Measurements from ENCODE around the gene RNF220. TPM values are rescaled to one million over a fixed set of nuclear protein-coding genes. Genes with fewer than 3 reads are reported as not detected.
"Not testable (repeated sequence)": the region's sequence is repeated elsewhere in the genome, so short reads cannot be mapped to it uniquely, and the experiment has no call there.

RNF220 gene
- total RNA-seq, 1 donor from 2014 or later: 62.2 TPM

DNA sequence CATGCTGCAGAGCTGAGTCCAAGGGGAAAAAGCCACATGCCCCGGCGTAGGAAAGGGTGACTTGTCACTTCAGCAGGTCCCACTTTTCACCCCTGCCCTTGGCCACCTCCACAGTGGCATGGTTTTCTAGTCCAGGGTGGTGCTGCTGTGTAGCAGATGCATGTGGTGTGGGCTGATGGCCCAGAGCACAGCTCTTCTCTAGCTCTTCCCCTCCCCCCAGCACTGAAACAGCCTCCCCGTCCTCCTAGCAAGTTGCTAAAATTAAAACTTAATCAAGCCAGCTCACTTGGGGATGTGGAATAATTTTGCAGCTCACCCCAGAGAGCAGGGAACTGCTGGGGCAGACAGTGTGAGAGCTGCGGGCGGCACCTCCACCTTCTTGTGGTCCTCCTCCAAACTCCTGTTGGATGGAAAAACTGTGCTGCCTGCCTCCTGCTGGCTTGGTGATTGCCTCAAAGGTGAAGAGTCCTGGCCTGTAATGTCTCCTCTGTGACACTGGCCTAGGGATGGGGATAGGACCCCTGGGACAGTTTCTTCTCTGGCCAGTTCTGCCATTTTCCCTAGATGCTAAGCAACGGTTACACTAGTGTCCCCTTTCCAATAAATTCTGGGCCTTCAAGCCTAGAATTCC is 91.6 kb downstream of the RNF220 start:
- no peak for DNase-seq (ENCODE audit: low spot score)

DNA sequence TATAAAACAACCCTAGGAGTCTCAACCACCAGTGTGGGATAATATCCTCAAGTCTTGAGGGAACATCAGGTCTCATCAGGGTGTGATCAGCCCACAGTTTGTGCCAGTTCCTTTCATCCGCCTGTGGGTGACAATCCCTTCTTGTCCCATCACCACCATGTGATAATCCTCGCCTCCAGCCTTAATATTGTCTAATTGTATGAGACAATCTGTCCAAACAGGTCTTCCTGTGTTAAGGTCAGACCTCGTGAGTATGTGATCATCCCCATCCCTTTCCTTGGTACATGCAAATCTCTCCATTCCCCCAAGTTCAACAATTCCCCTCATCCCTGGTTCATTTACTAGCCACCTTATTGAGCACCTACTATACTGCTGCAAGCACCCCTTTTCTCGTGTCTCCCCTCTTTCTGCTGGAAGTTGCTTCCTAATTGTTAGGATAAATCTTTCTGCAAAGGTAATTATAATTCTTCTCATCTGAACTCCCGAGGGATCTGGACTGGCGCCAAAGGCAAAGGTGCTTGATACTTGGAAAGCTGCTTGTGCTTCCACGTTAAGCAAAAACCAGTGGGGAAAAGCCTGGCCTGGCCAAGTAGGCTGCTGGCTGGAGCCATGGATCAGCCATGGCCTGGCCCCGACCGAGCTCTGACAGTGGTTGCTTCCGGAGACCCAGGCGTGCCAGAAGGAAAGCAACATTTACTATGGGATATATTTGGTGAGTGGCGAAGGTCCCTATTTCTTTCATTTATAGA is 92.5 kb downstream of the RNF220 start:
- DNase-seq (ENCODE audit: low spot score): no peak

DNA sequence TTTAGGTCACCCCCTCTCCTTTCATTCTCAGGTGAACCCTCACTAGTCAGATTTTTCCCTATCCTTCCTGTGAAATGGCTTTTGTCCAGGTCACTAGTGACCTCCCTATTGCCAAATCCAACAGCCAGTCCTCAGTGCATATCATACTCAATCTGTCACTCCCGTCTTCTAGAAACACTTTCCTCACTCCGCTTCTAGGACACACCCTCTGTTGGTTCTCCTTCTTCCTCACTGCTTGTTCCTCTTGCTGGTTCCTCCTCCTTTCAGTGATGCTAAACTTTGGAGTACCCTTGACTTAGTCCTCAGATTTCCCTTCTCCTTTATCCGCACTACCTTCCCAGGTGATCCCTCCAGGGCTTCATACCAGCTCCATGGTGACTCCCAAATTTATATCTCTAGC is 94.3 kb downstream of the RNF220 start:
- no peak for DNase-seq (ENCODE audit: low spot score)

DNA sequence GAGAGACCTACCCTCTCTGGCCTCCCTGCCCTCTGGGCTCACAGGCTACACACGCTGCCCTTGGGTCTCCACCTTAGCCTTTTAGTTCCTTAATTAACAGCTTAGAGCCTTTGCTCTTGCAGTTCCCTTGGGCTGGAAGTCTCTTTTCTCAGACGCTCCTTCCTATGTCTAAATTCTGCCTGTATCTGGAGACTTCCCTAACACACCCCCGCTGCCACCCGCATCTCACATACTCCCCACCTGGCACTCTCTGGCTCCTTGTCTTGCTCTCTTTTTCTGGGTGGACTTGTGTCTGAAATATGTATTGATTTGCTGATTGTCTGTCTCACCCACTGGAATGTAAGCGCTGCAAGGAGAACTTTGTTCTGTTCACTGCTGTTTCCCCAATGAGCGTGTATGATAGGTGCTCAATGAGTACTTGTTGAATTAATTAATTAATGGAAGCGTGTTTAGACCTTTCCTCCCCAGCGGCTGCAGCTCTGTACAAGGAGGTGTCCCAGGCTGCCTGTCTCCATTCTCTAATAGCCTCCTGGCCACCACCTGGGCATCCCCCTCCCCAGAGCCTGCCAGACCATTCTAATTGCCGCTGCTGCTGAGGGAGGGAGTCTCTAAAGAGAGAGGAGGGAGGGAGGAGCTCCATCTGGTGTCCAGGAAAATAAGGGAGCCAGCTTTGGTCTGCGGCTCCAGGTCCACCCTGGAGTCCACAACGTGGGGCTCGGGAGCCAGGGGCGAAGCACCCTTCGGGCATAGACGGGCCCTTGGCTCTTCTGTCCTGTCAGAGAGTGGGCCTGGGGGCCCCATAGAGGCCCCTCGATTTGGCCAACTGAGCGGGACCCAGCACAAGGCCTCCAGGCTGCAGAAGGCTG is 95.4 kb downstream of the RNF220 start:
- DNase-seq (ENCODE audit: low spot score): no peak

DNA sequence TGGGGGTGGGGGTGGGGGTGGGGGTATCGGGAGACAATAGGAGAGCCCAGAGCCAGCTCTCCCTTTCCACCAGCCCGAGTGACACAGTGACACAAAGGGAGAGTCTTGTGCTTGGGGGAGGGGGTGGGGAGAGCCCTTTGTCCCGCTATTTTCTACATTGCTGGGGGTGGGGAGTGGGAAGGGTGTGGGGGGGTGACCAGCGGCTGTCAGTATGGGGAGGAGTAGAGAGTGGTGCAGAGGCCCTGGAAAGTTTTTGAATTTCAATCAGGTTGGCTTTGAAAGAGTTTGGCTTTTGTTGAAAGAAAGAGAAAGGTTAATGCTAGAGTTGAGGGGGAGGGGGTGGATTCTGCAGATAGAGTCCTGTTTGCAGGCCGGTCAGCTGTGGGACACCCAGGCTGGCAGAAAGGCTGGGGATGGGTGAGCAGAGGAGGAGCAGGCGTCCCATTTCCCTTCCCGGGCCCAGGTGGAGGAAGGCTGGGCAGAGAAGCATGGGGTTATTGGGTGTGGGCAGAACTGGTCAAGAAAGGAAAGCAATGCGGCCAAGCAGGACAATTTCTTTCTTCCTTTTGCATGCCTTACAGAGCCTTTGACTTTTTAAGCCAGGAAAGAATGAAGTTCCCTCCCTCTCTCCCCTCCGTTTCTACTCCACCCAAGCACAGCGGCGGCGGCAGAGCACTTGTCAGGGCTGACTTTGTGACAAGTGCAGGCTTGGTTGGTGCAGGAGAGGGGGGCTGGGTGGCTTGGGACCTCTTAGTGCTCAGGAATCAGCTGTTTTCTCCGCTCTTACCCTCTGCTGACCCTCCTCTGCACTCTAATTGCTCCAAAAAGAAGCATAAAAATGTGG is 96.2 kb downstream of the RNF220 start:
- peak; percentile 54 for DNase-seq (ENCODE audit: low spot score)

DNA sequence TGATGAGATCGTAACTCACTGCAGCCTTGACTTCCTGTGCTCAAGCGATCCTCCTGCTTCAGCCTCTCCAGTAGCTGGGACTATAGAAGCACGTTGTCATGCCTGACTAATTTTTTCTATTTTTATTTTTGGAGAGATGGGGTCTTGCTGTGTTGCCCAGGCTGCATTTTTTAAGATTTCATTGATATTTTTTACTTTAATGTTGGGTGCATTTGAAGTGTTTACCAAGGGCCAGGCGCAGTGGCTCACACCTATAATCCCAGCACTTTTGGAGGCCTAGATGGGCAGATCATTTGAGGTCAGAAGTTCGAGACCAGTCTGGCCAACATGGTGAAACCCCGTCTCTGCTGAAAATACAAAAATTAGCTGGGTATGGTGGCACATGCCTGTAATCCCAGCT is 97.8 kb downstream of the RNF220 start:
- DNase-seq (ENCODE audit: low spot score): not testable (repeated sequence)

DNA sequence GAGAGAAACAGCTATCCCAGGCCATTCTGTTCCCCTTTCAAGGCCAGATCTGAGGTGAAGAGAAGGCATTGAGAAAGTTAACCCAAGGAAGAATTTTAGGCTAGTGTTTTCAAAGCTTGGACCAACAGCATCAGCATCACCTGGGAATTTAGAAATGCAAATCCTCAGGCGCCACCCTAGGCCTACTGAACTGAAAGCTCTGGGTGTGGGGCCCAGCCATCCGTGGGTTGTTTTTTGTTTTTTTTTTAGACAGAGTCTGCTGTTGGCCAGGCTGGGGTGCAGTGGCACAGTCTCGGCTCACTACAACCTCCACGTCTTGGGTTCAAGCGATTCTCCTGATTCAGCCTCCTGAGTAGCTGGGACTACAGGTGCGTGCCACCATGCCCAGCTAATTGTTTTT is 98.6 kb downstream of the RNF220 start:
- no peak for DNase-seq (ENCODE audit: low spot score)

DNA sequence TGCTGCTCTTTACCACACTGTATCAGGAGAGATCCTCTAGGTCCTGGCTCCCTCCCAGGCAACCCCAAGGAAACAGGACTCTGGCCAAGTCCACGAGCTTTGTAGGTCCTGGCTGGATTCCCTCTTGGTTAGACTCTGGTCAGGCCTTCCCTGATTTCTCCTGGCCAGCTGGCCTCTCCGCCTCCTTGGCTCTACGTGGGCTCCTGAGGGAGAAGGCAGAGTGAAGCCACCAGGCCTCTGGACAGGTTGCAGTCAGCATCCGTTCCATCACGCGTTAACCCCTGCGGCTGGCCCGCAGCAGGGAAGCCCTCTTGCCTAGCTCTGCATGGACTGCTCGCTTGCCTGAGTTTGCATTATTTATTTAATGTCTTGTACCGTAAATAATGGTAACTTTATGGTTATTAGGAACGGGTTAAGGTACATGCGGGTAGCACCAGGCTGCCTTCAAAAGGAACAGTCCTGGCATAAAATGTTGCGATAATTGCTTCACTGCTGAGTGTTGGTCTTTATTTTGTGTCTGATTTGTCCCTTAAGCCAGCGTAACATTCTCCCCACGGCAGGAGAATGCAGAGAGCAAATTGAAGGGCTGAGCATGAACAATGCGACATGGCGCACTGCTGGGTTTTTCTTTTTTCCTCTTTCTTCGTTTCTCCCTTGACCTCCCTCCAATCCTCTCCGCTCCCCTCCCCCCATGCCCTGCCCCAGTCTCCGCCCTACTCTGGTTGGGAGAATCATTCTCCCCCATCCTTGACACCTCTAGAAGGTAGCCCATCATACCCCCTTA is 100.3 kb downstream of the RNF220 start:
- DNase-seq (ENCODE audit: low spot score): no peak

DNA sequence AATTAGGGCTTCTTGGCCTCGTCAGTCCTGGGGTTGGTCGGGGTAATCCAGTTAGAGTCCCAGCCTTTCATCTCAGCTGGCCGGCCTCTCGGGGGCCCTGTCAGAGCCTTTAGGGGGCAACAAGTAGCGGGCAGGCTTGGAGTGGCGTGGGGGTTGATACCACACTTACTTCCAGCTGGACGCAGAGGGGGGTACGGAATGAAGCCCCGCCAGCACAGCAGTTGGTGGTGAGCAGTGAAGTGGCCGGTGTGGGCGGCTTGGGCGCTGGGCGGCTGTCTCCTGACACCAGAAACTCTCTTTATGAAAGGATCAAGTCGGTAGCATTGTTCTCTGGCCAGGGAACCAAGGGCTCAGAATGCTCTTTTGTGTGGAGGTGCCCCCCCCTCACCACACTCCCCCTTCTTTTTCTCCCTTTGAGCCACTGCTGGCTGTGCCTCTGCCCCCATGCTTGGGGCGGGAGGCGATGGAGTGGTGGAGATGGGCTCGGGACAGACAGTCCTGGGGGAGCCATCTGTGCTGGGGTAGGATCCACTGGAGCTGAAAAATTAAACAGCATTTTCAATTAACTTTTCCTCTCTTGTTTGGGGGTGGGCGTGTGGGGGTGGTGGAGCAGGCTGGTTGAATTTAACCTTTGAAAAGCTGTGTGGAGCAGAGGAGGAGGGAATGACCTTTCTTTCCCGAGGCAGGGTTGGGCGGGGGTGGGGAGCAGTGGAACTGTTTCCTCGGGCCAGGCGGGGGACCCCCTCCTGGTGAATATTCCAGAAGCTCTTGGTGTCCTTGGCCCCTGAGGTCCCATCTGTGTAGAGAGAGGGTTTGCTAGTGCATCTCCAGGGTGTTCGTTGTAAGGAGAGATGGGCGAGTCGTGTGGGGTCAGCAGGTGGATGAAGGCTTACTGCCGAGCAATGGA is 102.7 kb downstream of the RNF220 start:
- no peak for DNase-seq (ENCODE audit: low spot score)

DNA sequence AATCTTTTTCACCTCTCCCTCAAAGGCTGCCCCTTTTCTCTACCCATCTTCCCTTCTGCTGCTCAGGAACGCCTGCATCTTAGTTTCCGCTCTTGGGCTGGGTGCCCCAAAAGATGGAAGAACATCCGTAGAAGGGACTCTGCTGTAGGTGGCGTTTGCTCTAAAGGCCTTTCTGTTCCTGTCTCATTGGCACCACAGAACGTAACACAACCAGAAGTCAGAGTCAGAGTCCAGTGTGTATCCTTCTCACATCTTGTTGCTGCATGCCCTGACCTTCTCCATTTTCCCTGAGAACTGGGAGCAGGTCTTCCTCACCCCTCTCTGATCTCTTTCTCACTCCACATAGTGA is 103.3 kb downstream of the RNF220 start:
- no peak for DNase-seq (ENCODE audit: low spot score)

DNA sequence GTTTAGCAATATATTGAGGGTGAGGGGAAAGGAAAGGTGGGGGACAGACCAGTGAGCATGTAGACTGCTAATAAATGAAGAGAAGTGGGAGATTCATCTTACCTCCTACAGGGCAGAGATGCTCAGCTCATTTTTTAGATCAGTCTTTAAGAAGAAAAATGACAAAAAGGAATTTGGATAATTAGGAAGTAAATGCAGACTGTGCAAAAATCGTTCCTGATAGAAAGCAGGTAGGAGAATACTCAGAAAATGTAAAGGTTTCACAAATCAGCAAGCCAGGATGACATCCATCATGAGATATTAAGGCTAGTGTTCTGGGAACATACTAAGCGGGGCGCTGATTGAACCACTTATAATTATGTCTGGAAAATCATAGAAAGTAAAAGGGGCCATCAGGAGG is 106.3 kb downstream of the RNF220 start:
- no peak for DNase-seq (ENCODE audit: low spot score)

DNA sequence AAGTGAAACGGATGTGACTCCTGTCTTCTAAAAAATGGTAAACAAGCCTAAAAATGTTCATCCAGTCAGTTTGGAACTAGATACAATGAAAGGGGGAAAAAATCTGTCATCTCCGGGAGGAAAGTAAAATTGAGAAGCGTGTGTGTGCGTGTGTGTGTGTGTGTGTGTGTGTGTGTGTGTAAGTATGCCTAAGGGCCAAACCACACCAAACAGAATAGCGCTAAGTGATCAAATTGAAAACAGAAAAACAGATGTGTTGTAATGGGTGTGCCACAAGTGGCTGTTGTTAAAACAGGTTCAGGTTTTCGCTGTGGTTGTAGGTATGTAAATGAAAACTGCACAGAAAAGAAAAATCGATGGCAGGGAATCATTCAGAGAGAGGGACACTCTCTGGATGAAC is 106.7 kb downstream of the RNF220 start:
- no peak for DNase-seq (ENCODE audit: low spot score)

DNA sequence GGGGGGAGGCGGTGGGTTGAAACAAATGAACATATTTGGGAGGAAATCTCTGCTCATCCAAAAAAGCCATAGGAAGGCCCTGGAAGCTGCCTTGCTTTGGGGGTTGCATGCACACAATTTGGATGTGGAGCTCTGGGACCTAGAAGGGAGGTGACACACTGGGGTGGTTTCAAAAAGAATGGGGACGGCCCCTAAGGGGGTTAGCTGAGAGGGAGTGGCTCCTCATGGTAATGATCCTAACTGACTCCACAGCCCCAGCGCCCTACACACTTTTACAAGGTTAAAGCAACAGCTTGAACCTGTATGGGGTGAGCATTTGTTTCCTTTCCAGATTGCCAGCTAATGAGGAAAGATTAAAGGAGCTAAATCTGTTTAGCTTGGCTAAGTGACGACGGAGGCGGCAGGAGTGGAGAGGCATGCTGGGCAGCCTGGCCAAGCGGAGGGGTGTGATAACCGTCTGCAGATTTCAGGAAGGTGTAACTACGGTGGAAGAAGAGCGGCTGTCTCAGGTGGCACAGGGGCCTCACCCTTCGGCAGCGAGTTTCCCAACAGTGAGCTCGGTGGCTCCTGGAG is 107.3 kb downstream of the RNF220 start:
- DNase-seq (ENCODE audit: low spot score): no peak

DNA sequence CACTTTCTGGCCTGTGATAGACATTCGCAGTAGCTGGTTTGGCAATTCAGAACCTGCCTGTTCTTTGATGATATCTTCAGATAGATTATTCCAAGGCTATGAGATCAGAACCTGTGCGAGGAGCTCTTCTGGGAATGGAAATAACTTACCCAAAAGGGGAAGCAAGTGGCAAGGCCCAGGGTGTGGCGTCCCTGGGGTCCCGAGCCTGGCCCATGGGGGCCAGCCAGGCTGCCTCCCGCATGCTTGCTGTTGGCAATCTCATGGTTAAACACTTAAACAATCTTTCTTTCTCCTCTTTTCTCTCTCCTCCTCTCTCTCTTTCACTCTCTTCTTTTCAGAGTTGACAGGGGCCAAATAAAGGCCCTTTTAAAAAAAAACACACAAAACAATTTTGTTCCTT is 108.1 kb downstream of the RNF220 start:
- no peak for DNase-seq (ENCODE audit: low spot score)

DNA sequence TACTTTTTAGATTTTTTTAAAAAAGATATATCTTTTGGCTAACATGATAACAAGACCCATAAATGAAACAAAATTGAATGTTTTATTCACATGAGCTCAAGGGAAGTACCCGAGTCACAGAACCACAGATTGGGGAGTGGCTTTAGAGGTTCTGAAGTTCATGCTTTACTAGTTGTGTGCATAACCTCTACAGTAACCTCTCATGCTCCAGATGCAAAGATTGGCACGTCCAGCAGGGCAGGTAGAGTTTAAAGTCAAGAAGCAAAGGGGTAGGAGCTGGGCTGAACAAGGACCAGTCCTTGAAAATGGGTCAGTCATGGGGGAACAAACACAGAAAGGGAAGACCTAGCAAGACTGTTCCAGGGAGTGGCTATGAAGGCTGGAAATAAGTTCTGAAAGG is 109.6 kb downstream of the RNF220 start:
- DNase-seq (ENCODE audit: low spot score): no peak

DNA sequence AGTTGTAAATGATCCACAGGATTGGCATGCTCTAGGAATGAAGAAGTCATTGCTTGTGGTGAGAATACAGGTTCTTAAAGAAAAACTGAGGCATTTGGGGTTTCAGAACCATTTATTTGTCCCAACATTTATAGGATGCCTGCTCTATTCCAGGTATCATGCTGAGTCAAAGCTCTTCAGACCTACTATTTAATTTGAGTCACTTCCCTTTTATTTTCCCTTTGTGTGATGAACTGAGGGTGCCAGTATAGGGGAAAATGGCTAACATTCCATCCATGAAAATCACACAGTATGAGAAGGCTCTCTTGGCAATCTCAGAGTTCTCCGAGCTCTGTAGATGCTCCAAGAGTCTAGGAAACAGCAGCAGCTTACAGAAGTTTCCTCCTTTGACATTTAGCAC is 110.4 kb downstream of the RNF220 start:
- no peak for DNase-seq (ENCODE audit: low spot score)

DNA sequence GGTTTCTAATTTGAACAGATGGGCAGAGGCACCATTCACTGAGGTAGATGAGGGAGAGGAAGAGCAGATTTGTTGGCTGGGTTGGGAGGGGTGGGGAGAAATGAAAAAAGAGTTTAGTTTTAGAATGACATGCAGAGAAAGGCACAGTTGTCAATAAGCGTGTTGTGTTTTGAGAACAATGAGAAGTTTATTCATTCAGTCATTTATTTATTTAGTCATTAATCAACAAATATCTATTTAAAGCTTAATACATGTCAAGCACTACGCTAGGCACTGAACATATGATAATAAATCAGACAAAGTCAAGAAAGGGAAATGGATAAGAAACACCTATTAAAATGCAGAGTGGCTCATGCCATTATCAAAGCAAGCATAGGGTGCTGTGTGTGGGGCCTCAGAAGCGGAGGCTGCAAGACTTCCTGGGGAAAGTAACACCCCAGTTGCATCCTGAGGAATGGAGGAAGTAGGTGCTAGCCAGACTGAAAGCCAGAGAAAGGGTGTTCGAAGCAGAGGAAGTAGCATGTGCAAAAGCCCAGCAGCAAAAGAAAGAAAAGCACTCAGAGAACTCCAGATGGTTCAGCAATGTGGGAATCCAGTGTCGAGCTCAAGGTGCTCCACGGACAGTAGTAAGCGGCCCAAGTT is 114.1 kb downstream of the RNF220 start:
- DNase-seq (ENCODE audit: low spot score): no peak

DNA sequence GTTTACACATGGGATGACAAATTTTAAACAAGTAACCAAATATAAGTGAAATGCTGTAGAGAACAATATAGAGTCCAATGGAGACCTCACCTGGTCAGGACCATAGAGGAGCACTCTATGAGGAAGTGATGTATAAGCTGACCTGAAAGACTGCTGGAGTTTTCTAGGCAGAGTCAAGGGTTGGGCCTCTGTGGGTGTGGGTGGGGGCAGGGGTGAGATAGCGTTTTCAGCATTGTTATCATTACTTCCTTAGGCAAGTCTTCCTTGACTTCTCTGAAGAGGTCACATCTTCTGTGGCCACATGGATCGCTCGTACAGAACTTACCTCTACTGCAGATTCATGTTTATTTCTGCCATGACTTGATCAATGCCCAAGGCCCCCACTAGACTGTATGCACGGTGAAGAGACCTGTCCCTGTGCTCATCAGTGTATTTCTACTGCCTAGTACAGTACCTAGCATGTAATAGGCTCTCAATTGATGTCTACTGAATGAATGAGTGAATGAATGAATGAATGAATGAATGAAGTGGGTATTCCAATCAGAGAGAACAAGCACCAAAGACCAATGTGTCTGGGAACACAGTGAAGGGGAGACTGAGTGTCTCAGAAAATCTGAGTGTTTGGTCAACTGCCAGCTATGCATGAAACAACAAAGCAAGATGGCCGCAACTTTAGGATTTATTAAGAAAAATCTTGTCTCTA is 116.5 kb downstream of the RNF220 start:
- DNase-seq (ENCODE audit: low spot score): no peak
